HL-60/S4 (cell line): ENCODE measurements around the gene AP2A2.

ENCODE experiments used
- in situ Hi-C: fragments of 300-500 bp; cut with MboI; formaldehyde crosslinking; loops from 2 replicates; pipeline ENCODE4 v1.14.3; 2022; ENCODE audit warnings: low sequenced_read_pairs

Gene AP2A2

DNA sequence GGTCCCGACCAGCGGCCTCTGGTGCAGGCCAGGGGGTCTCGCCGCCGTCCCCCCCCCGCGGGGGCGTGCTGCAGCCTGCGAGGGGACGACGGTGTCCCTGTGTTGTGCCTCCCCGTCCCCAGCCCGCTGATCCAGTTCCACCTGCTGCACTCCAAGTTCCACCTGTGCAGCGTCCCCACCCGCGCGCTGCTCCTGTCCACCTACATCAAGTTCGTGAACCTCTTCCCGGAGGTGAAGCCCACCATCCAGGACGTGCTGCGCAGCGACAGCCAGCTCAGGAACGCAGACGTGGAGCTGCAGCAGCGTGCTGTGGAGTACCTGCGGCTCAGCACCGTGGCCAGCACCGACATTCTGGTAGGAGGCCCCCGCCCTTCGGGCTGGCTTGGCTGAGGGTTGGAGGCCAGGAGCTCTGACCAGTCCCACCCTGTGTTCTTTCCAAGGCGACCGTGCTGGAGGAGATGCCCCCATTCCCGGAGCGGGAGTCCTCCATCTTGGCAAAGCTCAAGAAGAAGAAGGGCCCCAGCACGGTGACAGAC lies 68.0 kb downstream of the AP2A2 start:
- in situ Hi-C loops, result no loop called here

DNA sequence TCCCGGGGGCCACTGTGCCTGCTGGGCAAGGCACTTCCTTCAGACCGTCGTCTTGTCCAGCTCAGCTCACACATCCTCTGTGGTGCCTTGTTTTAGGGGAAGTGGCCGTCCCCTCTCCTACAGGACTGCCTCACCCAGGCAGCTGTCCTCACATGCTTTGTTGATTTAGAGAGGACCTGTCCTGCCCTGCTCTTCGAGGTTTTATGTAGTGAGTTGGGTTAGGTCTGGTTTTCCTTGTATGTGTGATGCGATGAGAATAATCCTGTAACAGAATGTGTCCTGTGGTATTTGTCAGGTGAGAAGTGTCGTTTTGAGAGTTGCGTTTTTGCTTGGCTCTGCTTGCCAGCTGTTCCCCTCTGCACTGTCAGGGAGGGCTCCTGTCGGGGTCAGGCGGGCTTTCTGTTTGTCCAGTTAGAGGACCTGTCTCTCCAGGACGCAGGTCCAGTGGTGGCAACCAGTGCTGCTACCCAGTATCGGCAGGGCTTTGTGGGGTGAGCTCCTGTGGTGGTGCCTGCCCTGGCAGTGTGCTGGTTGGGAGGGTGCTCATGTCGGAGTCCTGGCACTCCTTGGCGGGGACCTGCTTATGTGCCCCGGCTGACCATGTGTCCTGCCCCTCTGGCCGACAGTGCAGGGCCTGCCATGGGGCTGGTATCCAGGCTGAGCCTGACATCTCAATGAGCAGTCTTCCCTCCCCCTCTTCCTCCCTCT lies 69.5 kb downstream of the AP2A2 start:
- in situ Hi-C loops, result no loop called here

DNA sequence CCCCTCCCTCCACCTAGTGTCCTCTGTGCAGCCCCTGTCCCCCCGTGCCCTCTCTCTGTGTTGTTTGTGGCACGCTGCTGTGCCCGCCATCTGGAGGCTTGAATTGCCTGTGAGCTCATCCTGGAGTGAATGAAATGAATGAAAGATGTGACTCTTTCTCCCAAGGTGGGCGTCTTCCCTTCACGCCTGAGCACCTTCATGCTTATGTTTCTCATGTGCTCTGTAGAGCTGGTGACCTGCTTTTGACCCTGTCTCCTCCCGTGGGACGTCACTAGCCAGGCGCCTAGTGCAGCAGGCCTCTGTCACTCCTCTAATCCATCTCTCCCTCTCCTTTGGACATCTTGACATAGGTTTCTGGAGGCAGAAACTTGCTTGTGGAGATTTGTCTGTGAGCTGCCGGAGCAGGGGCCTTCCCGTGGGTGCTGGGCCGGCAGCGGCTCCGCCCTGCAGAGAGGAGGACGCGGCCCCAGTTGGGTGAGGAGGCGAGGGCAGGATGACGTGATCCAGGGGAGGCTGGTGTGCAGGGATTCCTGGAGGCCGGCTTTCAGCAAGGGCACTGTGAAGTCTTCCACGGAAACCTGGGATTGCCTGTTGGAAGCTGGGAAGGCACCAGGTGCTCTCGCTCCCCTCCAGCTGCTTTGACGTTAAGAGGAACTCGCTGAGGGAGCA lies 70.2 kb downstream of the AP2A2 start:
- in situ Hi-C loops, result no loop called here

DNA sequence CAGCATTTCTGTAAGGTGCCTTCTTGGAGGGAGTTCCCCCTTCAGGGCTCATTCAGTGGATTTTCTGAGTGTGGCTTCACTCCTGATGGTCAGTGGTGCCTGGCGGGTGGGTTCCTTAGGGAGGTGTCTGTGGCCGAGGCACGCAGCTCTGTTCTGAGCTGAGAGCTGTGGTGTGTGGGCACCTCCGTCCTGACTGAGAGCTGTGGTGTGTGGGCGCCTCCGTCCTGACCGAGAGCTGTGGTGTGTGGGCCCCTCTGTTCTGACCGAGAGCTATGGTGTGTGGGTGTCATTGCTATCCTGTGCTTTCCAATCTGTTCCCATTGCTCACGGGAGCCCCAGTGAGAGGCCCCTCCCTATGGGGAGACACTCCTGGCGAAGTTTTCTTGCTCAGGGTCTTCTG lies 71.0 kb downstream of the AP2A2 start:
- in situ Hi-C loops, result no loop called here

DNA sequence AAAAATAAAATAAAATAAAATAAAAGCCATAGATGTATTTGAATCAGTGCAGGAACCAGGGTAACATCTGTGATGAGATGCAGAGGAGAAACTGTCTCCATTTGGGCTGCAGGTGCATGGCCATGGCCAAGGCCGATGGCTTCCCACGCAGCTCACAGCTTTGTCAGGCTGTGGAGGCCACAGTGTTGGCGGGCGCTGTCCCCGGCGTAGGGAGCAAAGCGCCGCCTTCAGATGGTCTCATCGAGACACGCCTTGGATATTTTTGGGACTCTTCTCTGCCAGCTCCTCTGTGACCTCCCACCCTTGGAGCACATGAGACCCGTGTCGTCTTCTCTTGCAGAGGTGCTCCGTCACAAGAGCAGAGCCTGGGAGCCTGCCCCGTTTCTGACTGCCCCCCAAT lies 72.2 kb downstream of the AP2A2 start:
- in situ Hi-C loops, result no loop called here

DNA sequence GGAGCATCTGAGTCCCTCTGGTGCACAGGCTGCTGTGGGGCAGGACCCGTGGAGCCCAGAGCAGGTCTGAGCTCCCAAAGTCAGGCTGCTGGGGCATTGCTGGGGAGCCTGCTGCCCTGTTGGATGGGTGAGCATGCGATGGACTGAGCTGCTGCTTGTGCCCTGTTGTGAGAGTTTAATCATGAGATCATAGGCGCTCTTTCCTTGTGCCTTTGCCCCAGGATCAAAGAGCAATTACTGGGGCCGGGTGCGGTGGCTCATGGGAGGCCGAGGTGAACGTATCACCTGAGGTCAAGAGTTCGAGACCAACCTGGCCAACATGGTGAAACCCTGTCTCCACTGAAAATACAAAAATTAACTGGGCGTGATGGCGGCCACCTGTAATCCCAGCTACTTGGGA lies 73.3 kb downstream of the AP2A2 start:
- in situ Hi-C loops, result no loop called here

DNA sequence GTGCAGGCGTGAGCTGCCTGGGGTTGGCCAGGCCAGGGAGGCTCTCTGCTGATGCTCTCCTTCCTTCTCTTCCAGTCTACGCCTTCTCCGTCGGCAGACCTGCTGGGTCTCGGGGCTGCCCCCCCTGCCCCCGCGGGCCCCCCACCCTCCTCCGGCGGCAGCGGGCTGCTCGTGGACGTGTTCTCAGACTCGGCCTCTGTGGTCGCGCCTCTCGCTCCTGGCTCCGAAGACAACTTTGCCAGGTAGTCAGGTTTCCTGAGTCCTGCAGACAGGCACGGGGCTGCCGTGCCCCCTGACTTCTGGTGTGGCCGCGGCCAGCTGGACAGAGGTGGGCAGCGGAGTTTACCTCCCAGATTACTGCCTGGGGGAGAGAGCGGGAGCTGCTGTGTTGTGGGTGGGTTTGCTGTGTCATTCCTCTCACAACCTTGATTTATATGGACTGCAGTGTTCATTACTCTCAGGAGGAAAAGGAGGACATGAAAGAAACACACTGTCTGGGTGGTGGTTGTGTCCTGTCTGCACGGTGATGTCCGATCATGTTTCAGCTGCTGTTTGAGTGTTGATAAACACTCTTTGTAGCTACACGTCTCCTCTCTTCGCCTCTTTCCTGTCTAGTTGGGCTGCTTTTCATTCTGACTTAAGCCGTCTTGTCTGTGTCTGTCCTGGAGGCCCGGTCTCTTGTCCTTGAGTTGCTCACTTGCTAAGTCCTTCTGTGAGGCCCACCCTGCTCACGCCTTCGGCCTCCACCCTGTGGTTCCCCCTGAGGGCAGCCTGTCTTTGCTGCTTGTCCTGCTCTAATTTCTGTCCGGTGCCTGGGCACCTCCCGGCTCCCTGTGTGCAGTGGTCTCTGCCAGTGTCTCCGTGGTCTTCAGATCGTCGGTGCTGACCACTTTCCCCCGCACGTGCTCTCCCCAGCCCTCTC lies 74.9 kb downstream of the AP2A2 start:
- in situ Hi-C loops, result no loop called here

DNA sequence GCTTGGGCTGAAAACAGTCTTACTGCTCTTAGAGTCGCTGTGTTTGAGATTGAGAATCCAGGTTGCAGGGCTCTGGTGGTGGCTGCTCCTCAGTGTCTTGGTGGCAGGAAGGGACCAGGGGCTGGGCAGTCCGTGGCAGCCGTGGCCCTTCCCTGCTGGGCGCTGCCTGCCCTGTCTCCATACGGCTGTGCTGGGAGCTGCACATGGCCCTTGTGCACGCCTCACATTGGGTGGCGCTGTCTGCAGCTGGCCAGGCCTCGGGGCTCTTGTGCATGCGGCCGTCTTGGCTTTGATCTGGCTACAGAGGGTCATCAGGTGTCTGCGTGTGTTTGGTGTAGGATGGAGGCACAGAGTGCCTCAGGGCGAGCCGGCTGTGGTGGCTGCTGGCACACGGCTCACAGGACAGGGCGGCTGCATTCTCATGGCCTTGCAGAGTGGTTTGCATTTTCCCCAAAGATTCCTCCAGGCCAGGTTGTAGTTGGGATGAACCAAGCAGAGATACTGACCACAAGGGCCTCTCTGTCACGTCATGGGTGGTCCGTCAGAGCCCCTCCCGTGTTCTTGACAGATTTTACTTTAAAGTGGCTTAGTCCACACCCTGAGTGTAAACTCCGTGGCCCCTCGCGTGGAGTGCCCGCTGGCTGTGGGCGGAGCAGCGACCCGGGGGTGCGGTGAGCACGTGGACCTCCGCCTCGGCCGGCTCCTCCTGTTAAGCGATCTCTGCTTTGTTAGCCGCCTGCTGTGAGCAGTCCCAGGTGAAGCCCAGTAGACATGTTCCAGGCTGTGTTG lies 76.1 kb downstream of the AP2A2 start:
- in situ Hi-C loops, result no loop called here

DNA sequence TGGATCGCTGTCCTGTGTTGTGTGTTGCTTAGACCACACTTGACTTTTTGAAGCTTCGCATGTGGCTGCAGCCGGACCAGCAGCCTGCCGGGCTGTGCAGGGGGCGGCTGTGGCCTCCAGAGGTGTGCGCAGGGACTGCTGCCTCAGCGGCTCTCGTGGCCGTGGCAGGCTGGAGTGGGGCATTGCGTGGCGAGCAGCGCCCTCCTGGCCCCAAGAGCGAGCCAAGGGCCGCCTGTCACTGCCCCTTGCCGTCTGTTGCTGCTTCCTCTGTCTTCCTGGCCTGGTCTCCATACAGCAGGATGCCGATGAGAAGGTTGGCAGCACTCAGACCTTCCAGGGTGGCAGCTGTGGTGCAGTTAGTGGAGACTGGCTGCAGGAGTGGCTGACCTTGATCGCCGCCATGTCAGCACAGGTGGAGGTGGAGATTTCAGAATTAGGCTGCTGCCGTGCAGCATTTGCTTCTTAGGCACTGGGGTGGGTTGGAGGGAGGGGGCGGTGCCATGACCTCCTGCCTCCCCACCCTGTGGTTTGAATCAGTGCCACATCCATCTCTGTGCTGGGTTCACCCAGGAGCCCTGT lies 76.8 kb downstream of the AP2A2 start:
- in situ Hi-C loops, result no loop called here

DNA sequence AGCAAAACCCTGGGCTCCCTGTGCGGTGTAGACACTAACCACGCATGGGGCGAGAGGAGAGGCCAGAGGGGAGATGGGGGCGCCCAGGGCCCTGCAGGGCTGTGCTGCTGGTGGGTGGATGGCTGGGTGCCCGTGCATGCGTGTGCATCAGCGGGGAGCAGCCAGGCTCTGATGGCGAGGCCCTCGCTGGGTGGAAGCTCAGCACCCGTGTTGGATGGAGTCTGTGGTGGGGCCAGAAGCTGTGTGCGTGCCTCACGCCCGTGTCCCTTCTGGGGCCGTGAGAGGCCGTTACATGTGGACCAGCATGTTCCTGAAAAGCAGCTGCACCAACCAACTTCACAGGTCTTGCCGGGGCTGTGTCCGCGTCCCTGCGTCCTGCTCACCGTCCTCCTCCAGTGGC lies 77.5 kb downstream of the AP2A2 start:
- in situ Hi-C loops, result no loop called here

DNA sequence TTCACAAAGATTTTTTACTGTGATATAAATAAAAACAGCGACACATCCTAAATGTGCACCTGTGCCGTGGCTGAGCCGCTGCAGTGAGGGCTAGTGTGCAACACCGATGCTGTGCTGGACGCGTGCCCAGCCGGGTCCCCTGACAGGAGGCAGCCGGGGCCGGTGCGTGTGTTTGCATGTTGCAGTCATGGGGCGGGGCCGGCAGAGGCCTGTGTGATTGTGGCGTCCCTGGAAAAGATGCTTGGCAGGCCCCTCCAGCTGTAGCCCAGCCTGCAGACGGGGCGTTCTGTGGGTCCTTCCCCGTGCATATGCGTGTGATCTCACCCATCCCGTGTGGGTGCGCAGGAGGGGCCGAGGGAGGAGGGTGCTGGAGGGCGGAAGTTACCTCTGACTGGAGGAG lies 80.3 kb downstream of the AP2A2 start:
- in situ Hi-C loops, result no loop called here

DNA sequence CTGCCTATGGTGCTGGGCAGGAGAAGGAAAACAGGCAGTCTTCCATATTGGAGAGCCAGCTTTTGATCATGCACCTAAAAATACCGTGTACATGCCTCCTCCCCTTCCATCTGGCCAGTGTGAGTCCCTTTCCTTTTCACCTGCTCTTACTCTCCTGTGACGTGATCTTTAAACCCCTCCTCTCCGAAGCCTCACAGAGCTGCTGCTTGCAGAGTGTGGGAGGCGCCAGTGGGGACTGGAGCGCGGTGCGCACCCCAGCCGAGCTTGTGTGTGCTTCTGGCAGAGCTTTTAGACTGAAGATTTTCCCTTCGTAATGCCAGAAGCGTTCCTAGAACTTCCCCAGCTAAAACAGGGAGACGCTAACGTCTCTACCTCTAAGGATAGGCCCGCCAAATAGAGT lies 81.1 kb downstream of the AP2A2 start:
- in situ Hi-C loops, result no loop called here

DNA sequence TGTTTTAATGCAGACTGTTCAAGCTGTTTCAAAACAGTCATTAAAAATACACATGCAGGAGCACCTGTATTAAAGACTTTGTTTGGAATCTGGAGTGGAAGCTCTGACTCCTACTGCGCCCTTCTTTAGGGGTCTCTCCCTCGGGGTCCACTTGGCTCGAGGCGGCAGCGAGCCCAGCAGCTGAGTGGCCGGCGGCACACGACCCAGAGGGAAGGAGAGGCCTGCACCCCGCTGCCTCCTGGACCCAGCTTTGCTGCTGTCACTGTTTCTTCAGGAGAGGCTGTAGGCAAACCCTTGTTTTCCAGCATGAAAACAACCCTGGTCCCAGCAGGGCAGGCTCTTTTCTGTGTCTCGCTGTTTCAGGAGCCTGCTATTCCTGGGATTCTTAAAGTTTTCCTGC lies 81.6 kb downstream of the AP2A2 start:
- in situ Hi-C loops, result no loop called here

DNA sequence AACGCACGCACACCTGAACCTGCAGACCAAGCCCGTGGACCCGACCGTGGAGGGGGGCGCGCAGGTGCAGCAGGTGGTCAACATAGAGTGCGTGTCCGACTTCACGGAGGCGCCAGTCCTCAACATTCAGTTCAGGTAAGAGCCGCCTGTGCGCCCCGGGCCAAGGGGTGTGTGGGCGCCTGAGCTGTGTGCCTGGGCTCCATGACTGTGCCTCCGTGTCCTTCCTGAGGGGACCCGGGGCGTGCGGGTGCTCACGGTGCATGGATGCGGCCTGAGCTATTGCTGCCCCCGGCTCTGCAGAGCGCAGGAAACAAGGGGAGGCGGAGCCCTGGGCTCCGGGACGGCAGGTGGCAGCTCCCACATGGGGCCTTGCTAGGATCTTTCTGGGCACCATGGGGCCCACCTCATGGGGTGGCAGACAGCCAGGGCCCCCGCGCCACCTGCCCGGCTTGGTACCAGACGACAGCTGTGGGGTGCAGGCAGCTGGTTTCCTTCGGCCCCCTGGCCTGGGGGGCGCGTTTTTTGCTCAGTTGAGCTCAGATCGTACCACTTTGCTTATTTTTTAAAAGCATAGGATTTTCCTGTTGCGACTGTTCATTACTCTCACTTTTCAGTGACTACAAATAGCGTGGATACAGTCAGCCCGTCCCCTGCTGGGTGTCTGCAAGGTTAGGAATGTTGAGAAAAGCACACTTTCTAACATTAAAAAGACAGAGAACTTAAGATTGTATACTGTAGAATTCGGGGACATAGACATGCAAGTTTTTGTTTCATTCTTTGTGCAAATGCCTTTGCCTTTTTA lies 82.5 kb downstream of the AP2A2 start:
- in situ Hi-C loops, result no loop called here

DNA sequence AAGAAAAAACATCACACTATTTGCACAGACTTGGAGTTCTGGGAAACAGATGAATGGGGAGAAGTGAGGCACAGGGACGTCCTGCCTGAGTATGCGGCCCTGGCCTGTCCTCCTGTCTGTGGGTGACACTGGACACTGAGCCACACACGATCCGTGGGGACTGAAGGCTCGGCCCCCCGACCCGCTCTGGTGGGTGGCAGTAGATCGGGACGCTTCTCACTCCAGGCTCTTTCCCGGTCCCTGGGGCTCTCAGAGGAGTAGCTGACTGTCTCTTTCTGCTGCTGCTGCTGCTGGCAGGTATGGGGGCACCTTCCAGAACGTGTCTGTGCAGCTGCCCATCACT lies 83.1 kb downstream of the AP2A2 start:
- in situ Hi-C loops, result no loop called here

DNA sequence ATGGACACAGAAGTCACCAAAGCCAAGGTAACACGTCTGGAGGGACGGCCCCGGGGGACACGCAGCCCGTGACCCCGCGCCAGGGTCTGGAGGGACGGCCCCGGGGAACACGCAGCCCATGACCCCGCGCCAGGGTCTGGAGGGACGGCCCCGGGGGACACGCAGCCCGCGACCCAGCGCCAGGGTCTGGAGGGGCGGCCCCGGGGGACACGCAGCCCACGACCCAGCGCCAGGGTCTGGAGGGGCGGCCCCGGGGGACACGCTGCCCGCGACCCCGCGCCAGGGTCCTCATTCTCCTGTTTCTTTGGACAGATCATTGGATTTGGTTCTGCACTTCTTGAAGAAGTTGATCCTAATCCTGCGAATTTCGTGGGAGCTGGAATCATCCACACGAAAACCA lies 83.7 kb downstream of the AP2A2 start:
- in situ Hi-C loops, result no loop called here

DNA sequence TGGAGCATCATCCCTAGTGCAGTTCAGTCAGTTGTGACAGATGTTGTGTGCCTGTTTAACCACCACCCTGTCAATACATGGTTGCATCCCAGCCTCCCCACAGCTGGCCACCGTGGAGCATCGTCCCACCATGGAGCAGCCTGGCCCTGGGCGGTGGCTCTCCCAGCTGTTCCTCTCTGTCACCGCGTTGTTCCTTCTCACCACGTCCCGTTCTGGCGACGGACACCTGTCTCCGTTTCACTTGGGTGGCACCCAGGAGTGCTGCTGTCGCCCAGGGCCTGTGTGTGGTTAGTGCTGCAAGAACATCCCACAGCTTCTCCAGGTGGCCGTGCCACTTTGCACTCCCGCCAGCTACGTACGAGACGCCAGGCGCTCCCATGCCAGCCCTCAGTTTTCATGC lies 84.3 kb downstream of the AP2A2 start:
- in situ Hi-C loops, result no loop called here

DNA sequence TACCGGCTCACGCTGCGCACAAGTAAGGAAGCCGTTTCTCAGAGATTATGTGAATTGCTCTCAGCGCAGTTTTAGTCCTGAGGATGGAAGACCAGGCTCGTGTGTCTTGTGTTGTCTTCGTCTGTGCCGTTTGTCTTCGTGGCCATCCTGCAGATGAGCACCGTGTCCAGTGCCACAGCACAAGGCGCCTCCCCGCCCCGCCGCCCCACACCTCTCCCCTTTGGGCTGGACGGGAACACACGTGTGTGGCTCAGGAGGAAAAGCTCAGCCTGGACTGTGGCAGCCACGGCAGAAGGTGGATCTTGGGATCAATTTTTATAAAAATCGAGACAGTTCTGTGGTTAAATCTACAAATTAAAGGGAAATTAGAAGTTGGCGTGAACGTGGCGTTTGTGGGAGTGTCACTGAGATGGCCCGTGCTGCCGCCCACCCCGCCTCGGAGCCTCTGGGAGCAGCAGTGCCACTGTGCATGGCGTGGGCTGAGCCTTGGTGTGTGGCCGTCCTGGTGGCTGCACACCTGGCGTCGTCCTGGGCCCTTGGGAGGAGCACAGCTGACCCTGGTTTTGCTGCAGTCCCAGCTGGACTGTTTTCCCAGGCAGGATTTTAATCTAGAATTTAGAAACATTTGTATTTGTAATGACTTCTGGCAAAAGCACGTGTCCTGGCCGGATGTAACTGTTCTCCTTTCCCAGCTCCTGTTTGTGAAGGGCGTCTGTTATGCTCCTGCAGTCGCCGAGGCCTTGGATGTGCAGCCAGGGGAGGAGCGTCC lies 85.1 kb downstream of the AP2A2 start:
- in situ Hi-C loops, result no loop called here

DNA sequence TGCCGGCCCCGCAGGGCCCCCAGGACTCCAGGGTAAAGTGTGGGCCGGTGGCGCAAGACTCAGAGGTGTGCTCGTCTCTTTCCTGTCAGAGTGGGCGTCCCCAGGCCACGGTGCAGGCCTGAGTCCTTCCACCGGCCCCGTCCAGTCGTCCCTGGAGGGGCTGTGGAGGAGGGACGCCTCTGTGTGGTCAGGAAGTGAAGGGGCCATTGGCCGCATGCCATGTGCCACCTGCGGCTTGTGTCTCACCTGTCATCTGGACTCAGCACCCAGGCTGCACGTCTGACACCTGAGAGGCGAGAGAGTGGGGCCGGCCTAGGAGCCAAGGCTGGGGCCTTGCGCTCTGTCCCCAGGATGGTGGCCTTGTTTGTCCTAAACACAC lies 85.6 kb downstream of the AP2A2 start:
- in situ Hi-C loops, result no loop called here
